GM20431 (cell line): ENCODE data around the gene MYO3B.
"Not testable (repeated sequence)": the region's sequence is repeated elsewhere in the genome, so short reads cannot be mapped to it uniquely, and the experiment has no call there.

Experiments
- in situ Hi-C: fragments of 300-500 bp; cut with MseI, MboI; formaldehyde crosslinking; loops from one replicate; pipeline ENCODE4 v1.15.0; 2020; ENCODE audit warnings: low sequenced_read_pairs; ENCODE audit not compliant: unreplicated experiment

Gene MYO3B

DNA sequence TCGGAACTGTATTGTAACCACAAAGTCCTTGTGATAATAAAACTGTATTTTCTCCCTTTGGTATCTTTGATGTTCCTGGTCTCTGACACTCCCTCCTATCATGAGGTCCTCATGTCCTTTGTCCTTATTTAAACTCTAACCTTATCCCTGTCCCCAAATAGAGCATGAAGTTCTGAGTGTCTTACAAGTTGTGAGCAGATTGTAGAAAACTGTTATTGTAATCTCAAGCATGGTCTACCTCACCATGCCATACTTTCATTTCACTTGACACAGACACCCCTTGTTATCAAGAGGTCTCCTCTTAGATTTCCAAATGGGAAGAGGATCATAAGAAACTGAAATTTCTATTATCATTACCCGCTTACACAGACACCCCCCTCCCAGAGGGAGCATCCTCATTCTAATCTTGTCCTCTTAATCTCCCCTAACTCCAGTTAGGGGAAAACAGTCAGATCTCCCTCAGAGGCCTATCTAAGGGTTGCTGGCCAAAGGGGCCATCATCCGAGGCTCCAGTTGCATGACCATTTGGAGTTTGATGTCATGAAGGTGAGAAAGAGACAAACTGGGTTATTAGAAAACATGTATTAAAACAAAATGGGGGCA is 29.0 kb downstream of the MYO3B start:
- in situ Hi-C loops, result no loop called here

DNA sequence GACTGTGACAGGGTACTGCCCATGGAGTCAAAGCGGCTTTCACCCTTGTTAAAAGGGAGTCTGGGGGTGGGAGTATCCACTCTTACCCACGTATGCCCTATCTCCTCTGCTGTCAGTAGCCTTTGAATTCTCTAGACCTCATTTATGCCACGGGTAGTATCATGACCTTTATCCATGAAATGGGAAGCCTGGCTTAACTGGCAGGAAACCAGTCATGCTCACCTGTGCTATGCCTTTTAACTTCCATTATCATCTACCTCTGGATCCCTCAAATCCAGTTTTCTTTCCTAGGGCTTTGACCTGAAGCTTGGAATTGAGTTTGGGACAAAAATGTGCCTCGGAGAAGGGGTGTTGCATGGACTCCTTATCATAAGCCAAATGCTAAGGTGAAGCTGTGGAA is 30.0 kb downstream of the MYO3B start:
- in situ Hi-C loops, result no loop called here

DNA sequence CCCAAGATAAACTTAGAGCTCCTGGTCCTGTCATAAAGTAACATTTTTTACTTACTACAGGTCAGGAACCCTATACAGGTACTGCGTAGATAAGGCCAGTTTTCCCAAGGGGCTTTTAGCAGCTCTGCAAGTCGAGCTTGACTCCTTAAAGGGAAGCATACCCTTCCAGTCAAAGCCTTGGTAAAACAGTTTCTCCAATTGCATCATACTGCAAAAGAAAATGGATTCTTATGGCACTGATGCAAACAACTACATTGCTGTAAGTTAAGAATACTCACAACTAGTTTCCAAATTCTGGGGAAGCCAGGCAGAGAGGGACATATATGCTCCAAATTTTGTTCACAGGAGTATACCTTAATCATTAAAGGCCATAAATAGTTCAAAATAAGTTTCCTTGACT is 31.0 kb downstream of the MYO3B start:
- in situ Hi-C loops, result no loop called here

DNA sequence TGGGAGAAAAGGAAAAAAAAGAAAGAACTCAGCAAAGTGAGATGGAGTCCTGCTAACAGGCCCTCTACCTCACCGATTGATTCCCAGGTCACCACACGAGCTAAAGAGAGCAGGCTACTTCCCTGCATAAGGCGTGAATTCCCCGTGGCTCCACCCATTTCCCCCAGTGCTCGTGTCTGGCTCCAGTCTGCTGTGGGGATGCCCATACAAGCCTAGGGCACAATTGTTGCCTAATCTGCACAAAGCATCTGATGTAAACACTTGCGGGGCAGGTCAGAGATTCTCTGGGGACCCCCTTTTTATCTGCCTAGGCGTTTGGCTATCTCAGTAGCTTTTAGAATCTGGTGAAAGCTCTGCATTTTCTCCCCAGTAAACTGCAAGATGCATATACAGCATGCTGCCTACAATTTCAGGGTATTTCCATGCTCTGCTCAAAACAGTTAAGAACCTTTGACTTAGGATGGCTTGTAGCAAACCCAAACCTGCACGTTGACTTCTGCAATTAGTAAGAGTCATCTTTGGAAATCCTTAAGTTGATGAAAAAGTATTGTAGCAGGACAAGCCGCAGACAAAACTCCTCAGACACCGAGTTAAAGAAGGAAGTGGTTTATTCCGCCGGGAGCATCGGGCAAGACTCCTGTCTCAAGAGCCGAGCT is 34.8 kb downstream of the MYO3B start:
- in situ Hi-C loops, result no loop called here

DNA sequence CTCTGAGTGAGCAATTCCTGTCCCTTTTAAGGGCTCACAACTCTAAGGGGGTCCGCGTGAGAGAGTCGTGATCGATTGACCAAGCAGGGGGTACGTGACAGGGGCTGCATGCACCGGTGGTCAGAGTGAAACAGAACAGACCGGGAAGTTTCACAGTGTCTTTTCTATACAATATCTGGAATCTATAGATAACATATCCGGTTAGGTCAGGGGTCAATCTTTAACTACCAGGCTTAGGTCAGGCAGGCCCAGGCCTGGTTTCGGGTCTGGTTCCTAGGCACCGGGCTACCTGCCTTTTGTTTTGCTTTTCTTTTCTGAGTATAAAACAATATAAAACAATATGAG is 35.3 kb downstream of the MYO3B start:
- in situ Hi-C loops, result not testable (repeated sequence)

DNA sequence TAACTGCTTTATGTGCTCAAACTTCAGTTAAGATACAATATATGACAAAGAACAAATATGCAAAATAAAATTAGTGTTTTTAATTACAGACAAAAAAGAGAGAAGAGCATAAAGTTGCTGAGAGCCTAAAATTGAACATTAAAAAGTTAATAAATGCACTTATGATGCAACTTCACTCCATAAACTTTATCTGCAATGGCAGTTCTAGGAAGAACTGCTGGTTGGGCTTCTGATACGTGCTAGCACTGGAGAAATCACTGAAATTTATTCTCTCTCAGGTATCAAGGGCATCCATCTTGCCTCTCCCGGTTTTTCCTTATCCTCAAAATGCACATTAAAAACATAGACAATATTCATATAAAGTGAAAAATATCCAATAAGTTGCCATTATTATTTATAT is 35.7 kb downstream of the MYO3B start:
- in situ Hi-C loops, result no loop called here

DNA sequence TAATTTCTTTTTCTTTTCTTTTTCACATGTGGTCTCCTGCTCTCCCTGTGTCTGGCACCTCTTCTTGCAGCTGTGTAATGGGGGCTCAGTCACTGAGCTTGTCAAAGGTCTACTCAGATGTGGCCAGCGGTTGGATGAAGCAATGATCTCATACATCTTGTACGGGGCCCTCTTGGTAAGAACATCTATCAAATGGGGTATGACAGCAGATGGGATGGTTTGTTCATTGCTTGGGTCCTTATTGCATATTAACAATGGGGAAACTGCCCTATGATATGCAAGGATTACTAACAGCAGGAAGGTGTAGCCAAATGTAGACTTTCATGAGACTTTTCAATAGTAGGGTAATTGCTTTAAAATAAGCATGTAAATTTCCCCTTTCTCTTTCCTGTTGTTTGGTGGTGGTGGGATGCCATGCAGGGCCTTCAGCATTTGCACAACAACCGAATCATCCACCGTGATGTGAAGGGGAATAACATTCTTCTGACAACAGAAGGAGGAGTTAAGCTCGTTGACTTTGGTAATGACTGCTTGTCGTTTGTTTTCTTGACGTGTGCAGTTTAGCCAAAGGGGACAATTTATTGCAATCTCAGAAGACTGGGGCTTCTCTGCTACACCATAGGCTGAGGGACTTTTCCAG is 36.5 kb downstream of the MYO3B start:
- in situ Hi-C loops, result no loop called here

DNA sequence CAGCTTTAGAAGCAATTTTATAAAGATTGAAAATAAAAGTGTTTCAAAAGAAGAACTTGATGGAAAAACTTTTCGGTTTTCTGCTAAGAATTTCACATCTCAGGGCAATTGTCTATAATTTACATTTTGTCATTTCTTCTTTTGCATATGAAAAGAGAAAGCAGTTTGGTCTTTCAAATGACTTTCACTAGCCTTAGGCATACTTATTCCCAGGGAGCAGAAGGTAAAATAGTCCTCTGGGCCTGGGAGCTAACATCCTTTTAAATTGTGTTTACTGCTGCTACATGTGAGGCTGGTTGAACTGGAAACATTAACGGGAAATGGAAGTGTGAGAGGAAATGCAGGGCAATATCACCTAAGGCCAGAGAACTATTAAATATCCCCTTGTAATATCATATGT is 37.1 kb downstream of the MYO3B start:
- in situ Hi-C loops, result no loop called here

DNA sequence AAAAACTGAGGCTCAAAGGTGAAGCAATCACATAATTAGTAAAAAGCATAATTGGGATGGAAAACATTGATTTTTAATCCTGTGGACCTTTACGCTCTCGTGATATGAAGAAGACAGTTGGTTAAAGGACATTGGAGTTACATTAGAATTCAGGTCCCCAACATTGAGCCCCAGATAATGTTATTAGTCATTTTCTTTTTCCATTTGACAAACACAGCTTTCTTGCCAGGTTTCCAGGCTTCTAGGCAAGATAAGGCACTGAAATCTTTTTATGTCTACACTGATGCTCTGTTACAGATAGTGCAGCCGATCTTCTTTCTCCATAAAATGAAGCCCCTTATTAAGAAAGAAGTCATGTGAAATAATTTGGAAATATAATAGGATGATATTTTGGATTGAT is 38.5 kb downstream of the MYO3B start:
- in situ Hi-C loops, result no loop called here

DNA sequence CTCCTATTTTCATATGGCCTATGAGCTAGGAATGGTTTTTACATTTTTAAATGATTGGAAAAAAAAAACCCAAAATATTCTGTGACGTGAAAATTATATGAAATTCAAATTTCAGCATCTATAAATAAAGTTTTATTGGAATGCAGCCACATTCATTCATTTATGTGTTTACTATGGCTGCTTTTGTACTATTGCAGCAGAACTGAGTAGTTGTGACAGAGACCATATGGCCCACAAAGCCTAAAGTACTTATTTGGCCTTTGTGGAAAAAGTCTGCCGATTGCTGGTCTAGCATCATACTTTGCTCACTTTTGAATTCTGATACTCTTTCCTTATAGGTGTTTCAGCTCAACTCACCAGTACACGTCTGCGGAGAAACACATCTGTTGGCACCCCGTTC is 39.0 kb downstream of the MYO3B start:
- in situ Hi-C loops, result no loop called here

DNA sequence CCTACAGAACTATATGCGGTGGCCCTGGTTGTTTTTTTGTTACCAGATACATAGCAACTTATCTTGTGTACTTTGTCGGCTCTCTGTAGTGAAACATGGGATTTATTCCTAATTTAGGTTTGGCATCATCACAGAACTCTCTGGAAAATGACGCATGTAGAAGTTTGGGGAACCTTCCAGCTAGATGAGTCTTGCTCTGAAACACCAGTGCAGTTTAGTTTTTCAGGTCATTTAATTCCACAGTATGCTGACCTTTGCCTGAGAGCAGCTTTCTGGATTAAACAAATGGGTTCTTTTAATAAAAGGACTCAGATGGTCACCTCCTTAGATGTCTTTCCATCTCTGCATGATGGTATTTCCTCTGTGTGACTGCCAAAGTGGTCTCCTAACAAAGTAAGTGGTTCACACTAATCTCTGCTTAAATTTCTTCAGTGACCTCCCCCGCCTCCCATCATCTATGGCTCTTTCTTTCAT is 39.9 kb downstream of the MYO3B start:
- in situ Hi-C loops, result no loop called here

DNA sequence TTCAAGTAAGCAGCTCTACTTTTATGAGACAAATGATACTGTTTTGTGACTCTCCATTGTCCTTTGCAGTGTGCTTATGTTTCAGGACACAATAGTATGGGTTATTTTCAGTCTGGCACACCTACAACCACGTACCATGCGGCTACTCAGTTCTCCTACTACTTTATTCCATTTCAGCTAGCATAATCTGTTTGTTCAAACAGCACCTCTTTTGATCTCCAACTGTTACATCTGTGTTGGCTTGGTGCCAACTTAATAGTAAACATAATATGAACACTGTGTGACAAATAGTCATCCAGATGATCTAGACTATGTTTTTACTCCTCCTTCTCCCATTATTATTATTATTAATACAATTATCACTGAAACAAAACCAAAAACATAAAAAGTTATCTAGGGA is 40.5 kb downstream of the MYO3B start:
- in situ Hi-C loops, result no loop called here

DNA sequence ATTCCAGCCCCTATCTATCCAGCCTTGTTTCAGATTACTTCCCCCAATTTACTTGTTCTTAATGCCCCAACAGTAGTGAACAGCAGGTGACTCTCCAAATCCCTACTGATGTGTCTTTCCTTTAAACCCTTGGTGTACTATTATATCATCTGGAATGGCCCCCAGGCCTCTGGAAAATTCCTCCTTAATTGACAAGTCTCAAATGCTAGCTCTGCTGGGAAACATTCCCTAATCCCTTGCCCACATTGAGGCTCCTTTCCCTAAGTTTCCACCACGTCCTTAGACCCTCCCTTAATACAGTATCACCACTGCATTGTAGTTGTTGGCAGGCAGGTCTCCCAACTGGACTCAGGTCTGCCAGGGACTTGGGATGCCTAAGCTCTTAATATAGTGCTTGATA is 41.0 kb downstream of the MYO3B start:
- in situ Hi-C loops, result no loop called here

DNA sequence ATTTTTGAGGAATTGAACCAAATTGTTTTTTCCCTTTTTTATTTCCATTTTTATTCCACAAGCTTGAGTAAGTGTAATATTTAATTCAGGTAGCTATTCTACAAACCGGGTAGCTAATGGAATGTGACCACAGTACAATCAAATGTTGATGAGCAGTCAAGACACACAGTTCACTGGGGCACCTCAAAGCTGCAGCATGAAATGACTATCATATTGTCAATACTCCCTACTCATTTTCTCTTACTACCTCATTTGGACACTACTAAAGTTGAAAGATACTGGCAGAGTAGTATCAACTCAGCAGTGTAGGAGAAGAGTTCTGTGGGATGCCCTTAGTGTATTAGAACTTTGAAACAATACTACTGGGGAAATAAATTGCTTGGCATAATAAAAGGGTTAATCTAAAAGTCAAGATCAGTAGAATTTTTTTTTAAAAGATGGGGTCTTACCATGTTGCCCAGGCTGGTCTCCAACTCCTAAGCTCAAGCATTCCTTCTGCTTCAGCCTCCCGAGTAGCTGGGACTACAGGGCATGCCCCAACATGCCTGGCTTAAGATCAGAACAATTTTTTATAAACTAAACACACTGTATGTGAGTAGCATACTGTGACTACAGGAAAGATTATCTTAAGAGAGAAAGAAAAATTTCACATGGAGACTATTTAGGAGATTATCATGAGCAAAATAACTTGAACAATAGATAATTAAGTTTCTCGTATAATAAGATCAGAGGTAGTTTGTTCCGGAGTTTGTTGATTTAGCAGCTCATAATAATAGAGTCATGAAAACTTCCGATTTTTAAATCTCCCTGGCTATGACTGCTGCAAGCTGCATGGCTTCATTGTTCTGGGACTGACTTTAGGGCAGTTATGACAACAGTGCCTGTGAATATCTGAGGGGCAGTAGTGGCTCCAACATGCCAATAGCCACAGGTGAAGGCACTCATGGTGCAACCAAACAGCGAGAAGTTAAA is 43.7 kb downstream of the MYO3B start:
- in situ Hi-C loops, result no loop called here

DNA sequence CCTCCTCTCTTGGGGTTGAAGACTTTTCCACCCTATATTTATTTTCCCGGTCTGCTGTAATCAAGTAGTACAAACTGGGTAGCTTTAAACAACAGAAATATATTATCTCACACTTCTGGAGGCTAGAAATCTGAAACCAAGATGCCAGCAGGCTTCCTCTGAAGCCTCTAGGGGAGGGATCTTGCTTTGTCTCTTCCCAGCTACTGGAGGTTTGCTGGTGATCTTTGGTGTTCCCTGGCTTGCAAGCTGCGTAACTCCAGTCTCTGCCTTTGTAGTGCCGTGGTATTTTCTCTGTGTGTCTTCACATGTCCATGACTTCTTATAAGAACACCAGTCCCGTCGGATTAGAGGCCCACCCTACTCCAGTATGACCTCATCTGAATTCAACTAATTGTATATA is 44.4 kb downstream of the MYO3B start:
- in situ Hi-C loops, result no loop called here

DNA sequence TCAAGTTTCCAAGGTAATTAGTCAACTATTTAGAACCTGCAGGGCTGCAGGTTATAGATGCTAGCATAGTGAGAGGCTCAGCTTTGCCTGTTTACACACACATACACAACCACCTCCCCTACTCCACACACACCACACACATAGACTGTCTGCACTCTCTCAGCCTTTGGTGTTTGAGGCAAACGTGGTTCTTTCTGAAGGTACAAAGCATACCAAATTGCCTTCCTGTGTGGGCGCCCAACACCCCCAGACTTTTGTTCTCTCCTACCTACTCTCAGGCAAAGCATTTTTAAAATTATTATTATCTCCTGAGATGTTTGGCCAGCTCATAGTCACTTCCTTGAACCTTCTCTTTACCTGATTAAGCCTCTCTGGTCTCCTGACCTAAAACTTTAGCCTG is 44.9 kb downstream of the MYO3B start:
- in situ Hi-C loops, result no loop called here

DNA sequence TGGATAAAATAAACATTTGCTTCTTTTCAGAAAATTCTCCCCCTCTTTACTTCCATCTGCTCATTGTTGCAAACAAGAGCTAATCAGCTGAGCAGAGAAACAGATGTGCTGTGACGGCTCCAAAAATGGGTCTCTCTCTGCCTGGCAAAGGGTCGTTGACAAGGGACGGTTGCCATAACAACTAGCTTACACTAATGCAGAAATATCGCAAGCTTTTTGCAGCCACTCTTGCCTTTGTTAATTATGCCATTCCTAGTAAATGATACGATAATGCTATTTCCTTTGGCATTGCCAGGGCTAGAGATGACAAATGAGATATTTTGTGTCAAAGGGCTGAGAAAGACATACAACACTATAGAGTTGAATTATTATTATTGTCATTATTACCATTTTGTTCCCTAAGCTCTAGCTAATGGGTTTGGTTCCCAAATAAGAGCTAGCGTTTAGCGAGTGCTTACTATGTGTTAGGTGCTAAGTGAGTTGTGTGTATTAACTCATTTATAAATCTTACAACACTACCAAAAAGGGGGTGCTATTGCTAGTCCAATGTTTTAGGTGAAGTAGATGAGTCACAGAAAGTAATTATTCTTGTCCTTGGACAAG is 46.8 kb downstream of the MYO3B start:
- in situ Hi-C loops, result loop anchor here (25.0 kb wide), 1 partner anchor 588 kb away; the partner anchor contains the start of gene GAD1

DNA sequence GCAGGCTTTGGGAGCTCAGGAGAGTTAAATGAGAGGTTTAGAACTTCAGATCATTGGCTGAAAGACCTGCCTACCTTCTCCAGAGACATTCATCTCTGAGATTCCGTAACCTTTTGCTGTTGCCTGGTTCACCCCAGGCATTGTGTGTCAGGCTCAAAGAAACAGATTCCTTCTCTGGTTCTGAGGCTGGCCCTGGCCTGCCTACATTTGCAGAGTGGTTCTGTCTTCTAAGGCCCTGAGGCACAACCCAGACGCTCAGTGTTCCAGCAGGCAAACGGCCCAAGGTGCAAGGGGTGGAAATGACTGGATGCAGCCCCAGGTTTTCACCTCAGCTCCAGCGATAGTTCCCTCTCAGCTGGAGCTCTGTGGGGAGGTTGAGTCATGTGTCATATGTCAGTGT is 48.3 kb downstream of the MYO3B start:
- in situ Hi-C loops, result loop anchor here (25.0 kb wide), 1 partner anchor 586 kb away; the partner anchor contains the start of gene GAD1

DNA sequence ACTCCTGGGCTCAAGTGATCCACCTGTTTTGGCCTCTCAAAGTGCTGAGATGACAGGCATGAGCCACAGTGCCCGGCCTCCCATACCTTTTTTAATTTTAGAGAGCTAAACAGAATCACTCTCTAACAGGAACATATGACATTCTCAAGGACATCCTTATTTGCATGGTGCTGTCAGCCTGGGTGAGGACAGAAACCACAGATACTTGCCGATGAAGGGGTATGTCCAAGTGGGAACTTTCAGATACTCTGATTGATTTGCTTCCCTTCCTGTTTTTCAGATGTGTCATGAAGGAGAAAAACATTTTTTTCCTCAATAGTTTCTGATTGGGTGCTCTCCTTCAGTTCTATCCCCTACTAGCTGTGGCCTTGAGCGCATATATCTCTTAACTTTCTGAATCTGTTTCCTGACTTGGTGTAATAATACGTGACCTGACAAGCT is 49.6 kb downstream of the MYO3B start:
- in situ Hi-C loops, result loop anchor here (25.0 kb wide), 1 partner anchor 585 kb away; the partner anchor contains the start of gene GAD1

DNA sequence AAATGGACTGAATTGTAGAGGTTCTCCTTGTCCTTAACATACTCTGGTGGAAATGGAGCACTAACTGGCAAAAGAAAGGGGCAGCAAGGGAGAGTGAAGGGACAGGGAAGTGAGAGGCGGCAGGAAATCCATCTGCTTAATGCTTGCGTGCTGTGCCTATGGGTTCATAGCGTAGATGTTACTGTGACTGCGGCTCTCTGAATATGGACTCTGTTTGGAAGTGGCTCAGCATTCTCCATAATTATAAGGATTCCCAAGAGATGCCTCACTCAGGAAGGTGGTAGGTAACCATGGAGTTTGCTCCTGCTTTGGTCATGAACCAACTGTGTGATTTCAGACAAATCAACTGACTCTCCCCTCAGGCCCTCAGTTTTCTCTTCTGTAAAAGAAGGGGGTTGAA is 50.0 kb downstream of the MYO3B start:
- in situ Hi-C loops, result loop anchor here (25.0 kb wide), 1 partner anchor 584 kb away; the partner anchor contains the start of gene GAD1
